Activated B cell treated with CpG ODN at 0.5 μM for 24 hours (primary cell): ENCODE measurements around the gene SRL. TPM values are rescaled to one million over a fixed set of nuclear protein-coding genes. Genes with fewer than 3 reads are reported as not detected.

Experiments used
- ATAC-seq: fragments of 200-7000 bp; cut with Tn5 transposase; one replicate; pipeline ENCODE4 v1.10.0; 2021; ENCODE audit warnings: low read depth, mild to moderate bottlenecking, moderate library complexity
- CTCF ChIA-PET: fragments of 350-600 bp; sonication (Branson Sonifier 250); formaldehyde crosslinking; loops from one replicate; lab custom pipeline; 2021; ENCODE audit warnings: antibody characterized with exemption; lab: Charles Lee
- POLR2A ChIA-PET: fragments of 350-600 bp; sonication (Branson Sonifier 250); formaldehyde crosslinking; loops from one replicate; lab custom pipeline; 2021; ENCODE audit warnings: antibody characterized with exemption; lab: Charles Lee
- DNase-seq: peaks from one replicate; pipeline ENCODE4 v3.0.0; 2022
- H3K27ac Mint-ChIP-seq: one replicate; pipeline ENCODE4 v1.8.0; 2020; ENCODE audit warnings: mixed read lengths
- H3K27me3 Mint-ChIP-seq: one replicate; pipeline ENCODE4 v1.8.0; 2021; ENCODE audit warnings: mixed read lengths
- H3K36me3 Mint-ChIP-seq: one replicate; pipeline ENCODE4 v1.8.0; 2021; ENCODE audit warnings: low read depth, mixed read lengths
- H3K4me1 Mint-ChIP-seq: one replicate; pipeline ENCODE4 v1.8.0; 2021; ENCODE audit warnings: mixed read lengths
- H3K4me3 Mint-ChIP-seq: one replicate; pipeline ENCODE4 v1.8.0; 2020; ENCODE audit warnings: mild to moderate bottlenecking, mixed read lengths
- H3K9me3 Mint-ChIP-seq: one replicate; pipeline ENCODE4 v1.8.0; 2020; ENCODE audit warnings: mixed read lengths
- intact Hi-C: fragments of 100-400 bp; cut with micrococcal nuclease; formaldehyde crosslinking; loops from one replicate; pipeline ENCODE4 v1.15.1; 2024
- total RNA-seq: library from RNA; stranded (reverse); gene quantifications from 2 replicates; pipeline ENCODE4 v1.2.3, GENCODE V29; 2022
- TF ChIP-seq, protein P1 (sequence below): fragments of 200-600 bp; IDR thresholded peaks from one replicate; pipeline ENCODE4 v1.8.0; 2022; ENCODE audit warnings: antibody characterized with exemption, mild to moderate bottlenecking

Gene SRL
- total RNA-seq, 1 donor from 2014 or later: not detected

DNA sequence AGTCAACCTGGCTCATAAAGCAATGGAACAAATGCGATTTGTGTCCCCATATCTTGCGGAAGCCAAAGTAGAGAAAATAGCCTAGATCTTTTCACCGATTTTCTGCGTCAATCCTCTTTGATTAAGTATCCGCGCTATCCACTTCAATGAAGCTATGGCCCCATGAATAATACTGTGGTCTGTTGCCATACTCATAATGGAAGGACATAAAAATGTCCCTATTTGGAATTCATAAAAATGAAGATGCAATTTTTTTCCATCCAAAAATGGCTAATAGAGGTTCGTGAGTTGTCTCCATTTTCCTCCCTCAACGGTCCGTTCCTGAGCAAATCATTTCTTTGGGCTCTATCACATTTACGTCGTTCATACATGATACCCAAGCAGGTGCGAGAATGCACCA lies 100.3 kb downstream of the SRL start:
- DNase-seq: no peak
- intact Hi-C loops: no loop called here
- no peak overlapping the region for H3K4me3 Mint-ChIP-seq
- TF ChIP-seq, protein P1, sequence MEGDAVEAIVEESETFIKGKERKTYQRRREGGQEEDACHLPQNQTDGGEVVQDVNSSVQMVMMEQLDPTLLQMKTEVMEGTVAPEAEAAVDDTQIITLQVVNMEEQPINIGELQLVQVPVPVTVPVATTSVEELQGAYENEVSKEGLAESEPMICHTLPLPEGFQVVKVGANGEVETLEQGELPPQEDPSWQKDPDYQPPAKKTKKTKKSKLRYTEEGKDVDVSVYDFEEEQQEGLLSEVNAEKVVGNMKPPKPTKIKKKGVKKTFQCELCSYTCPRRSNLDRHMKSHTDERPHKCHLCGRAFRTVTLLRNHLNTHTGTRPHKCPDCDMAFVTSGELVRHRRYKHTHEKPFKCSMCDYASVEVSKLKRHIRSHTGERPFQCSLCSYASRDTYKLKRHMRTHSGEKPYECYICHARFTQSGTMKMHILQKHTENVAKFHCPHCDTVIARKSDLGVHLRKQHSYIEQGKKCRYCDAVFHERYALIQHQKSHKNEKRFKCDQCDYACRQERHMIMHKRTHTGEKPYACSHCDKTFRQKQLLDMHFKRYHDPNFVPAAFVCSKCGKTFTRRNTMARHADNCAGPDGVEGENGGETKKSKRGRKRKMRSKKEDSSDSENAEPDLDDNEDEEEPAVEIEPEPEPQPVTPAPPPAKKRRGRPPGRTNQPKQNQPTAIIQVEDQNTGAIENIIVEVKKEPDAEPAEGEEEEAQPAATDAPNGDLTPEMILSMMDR: no peak
- H3K9me3 Mint-ChIP-seq: no peaks in the 10 kb centered on the region
- ChIA-PET CTCF (no interaction called here), POLR2A (no interaction called here)
- ATAC-seq: no peak
- no peaks in the 10 kb centered on the region for H3K36me3 Mint-ChIP-seq
- H3K27ac Mint-ChIP-seq: no peak overlapping the region
- H3K27me3 Mint-ChIP-seq: no peaks in the 10 kb centered on the region
- H3K4me1 Mint-ChIP-seq: peaks cover 4% of the 10 kb centered on the region

DNA sequence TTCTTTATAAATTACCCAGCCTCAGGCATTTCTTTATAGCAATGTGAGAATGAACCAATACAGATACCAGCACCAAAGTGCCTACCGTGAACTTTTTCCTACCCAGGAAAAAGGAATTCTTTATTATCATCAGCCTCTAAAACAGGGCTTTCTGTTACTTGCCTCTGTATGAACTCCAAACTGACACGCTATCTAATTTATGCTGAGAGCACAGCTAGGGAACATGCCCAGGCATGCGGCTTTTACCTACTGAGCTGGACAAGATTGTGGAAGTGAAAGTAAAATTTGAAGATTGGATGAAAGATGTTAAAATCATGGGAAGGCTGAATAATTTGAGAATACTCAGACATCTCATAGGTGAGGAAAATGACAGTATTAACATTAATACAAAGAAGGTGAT lies 101.2 kb downstream of the SRL start:
- Mint-ChIP-seq H3K36me3 (no peaks in the 10 kb centered on the region), H3K4me3 (no peak overlapping the region), H3K4me1 (peaks cover 4% of the 10 kb centered on the region), H3K27me3 (peaks cover 3% of the 10 kb centered on the region), H3K27ac (no peak overlapping the region), H3K9me3 (no peaks in the 10 kb centered on the region)
- ChIA-PET CTCF (no interaction called here), POLR2A (no interaction called here)
- ATAC-seq (no peak), DNase-seq (no peak)
- intact Hi-C loops: no loop called here
- TF ChIP-seq, protein P1: no peak

DNA sequence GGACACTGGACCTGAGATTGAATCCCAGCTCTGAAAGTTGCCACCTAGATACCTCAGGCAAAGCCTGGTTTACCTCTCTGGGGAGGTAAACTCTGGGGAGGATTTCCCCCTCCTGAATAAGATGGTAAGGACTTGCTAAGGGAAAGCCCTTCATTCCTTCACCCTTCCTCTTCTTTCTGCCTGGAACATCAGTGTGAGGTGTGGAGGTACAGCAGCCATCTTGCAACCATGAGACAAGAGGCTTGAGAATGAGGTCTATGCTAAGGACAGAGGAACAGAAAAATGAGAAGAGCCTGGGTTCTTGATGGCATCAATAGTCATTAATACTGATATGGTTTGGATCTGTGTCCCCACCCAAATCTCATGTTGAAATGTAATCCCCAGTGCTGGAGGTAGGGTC lies 101.9 kb downstream of the SRL start:
- peaks cover 6% of the 10 kb centered on the region for H3K27me3 Mint-ChIP-seq
- no peak overlapping the region for H3K4me3 Mint-ChIP-seq
- no peaks in the 10 kb centered on the region for H3K36me3 Mint-ChIP-seq
- intact Hi-C loops: no loop called here
- ATAC-seq: no peak
- CTCF ChIA-PET: no interaction called here
- TF ChIP-seq, protein P1: no peak
- no peak for DNase-seq
- peaks cover 4% of the 10 kb centered on the region for H3K4me1 Mint-ChIP-seq
- H3K9me3 Mint-ChIP-seq: no peaks in the 10 kb centered on the region
- no peak overlapping the region for H3K27ac Mint-ChIP-seq
- POLR2A ChIA-PET: no interaction called here

Other genes with a start within 250 kb of the SRL start
- 1.3 and 2.0 TPM in 2 replicates for gene ADCY9, start 125.6 kb downstream of the SRL start, total RNA-seq
- 16.7 and 18.1 TPM in 2 replicates for gene TFAP4, start 30.9 kb upstream of the SRL start, total RNA-seq
- not detected in 2 replicates for gene GLIS2, start 74.0 kb upstream of the SRL start, total RNA-seq
- gene PAM16, start 109.2 kb upstream of the SRL start, total RNA-seq: 42.4 and 58.1 TPM in 2 replicates
- gene VASN, start 129.8 kb upstream of the SRL start, total RNA-seq: 0.11 and 0.15 TPM in 2 replicates
- gene CORO7, start 174.5 kb upstream of the SRL start, total RNA-seq: 74.6 and 86.6 TPM in 2 replicates
- 55.3 and 62.6 TPM in 2 replicates for gene DNAJA3, start 183.8 kb upstream of the SRL start, total RNA-seq
- gene NMRAL1, start 232.5 kb upstream of the SRL start, total RNA-seq: 30.0 and 42.4 TPM in 2 replicates
- gene HMOX2, start 234.3 kb upstream of the SRL start, total RNA-seq: 30.8 and 32.1 TPM in 2 replicates